ENCODE data around the gene HABP4. TPM values are rescaled to one million over a fixed set of nuclear protein-coding genes. Genes with fewer than 3 reads are reported as not detected.

Gene HABP4
- total RNA-seq, 1 experiment from 2014 or later: 15.2 TPM

GRCh38 chr9:96523374-96523773 is 73.4 kb downstream of the HABP4 start:
- Histone ChIP-seq H3K4me1 (no peaks in the 10 kb centered on the region), H3K9me3 (replicated peaks) (no peaks in the 10 kb centered on the region), H3K27me3 (no peaks in the 10 kb centered on the region), H3K4me3 (no peak overlapping the region), H3K36me3 (peaks cover 20% of the 10 kb centered on the region), H3K27ac (no peak overlapping the region)
- no peak for DNase-seq

DNA sequence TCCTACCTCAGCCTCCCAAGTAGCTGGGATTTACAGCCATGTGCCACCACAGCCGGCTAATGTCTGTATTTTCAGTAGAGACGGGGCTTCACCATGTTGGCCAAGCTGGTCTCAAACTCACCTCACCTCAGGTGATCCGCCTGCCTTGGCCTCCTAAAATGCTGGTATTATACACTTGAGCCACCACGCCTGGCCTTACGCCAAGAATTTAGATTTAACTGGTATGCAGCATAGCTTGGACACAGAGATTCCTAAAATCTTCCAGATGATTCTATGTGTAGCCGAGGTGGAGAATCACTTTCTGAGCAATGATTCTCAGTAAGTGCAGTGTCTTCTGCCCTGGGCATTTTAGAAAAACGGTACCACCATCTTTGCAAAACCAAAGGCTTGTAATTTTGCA is 74.1 kb downstream of the HABP4 start:
- Histone ChIP-seq H3K27me3 (no peaks in the 10 kb centered on the region), H3K4me1 (no peaks in the 10 kb centered on the region), H3K4me3 (no peak overlapping the region), H3K27ac (no peak overlapping the region), H3K9me3 (replicated peaks) (no peaks in the 10 kb centered on the region), H3K36me3 (peaks cover 17% of the 10 kb centered on the region)
- no peak for DNase-seq

DNA sequence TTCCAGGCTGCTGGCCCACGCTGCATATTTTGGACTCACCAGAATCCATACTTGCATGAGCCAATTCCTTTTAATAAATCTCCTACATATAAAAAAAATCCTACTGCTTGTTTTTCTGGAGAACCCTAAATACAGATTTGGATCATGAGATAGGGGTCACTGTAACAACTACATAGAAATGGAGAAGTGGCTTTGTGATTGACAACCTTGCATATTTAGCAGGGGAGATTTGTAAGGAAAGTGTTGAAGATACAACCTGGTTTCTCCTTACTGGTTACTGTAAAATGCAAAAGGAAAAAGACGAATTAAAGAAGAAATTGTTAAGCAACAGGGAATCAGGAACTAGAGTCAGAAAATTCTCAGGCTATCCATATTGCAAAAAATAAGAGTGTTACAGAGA is 74.8 kb downstream of the HABP4 start:
- Histone ChIP-seq H3K36me3 (peaks cover 18% of the 10 kb centered on the region), H3K9me3 (replicated peaks) (no peaks in the 10 kb centered on the region), H3K4me1 (no peaks in the 10 kb centered on the region), H3K4me3 (no peak overlapping the region), H3K27me3 (no peaks in the 10 kb centered on the region), H3K27ac (no peak overlapping the region)
- no peak for DNase-seq

DNA sequence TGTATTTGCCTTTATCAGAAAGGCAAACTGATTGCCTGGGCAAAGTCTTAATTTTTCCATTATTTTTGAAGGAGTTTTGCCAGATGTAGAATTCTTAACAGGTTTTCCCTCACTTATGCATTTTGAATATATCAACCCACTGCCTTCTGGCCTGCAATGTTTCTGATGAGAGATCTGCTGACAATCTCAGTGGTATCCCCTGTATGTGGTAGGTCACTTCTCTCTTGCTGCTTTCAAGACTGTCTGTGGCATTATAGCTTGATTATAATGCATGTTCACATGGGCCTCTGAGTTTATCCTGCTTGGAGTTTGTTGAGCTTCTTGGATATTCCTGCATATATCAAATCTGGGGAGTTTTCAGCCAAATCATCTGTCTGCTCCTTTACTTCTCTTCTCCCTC is 82.2 kb downstream of the HABP4 start:
- Histone ChIP-seq H3K4me3 (no peak overlapping the region), H3K36me3 (peaks cover 26% of the 10 kb centered on the region), H3K9me3 (replicated peaks) (peaks cover 2% of the 10 kb centered on the region; the same call in 1 of the 2 replicates), H3K4me1 (no peaks in the 10 kb centered on the region), H3K27me3 (no peaks in the 10 kb centered on the region), H3K27ac (no peak overlapping the region)
- no peak for DNase-seq

GRCh38 chr9:96540106-96540505 is 90.1 kb downstream of the HABP4 start:
- Histone ChIP-seq H3K9me3 (replicated peaks) (no peaks in the 10 kb centered on the region), H3K27ac (no peak overlapping the region), H3K4me3 (no peak overlapping the region), H3K4me1 (no peaks in the 10 kb centered on the region), H3K36me3 (no peaks in the 10 kb centered on the region; the same call in 1 of the 2 replicates), H3K27me3 (no peaks in the 10 kb centered on the region)
- no peak for DNase-seq

Other genes with a start within 250 kb of the HABP4 start
- gene HSD17B3, start 148.0 kb upstream of the HABP4 start, total RNA-seq (2014; rRNA removed; shearing (Covaris generic)): 0.20 and 0.23 TPM in 2 replicates
- 0.20 TPM in 2 replicates for gene SLC35D2, start 66.5 kb upstream of the HABP4 start, total RNA-seq (2014; rRNA removed; shearing (Covaris generic))
- gene ZNF367, start 31.8 kb upstream of the HABP4 start, total RNA-seq (2014; rRNA removed; shearing (Covaris generic)): 31.4 and 35.5 TPM in 2 replicates
- 36.1 and 37.1 TPM in 2 replicates for gene CDC14B, start 169.7 kb downstream of the HABP4 start, total RNA-seq (2014; rRNA removed; shearing (Covaris generic))
- gene PRXL2C, start 205.1 kb downstream of the HABP4 start, total RNA-seq (2014; rRNA removed; shearing (Covaris generic)): 12.2 and 12.5 TPM in 2 replicates

Data from SJCRH30 (cell line).